B cell (primary cell): Measurements from ENCODE around the gene BICDL2. TPM values are rescaled to one million over a fixed set of nuclear protein-coding genes. Genes with fewer than 3 reads are reported as not detected.

Experiments used
- ATAC-seq: fragments of 200-7000 bp; cut with Tn5 transposase; one replicate; pipeline ENCODE4 v1.10.0; 2021; ENCODE audit warnings: low read depth, mild to moderate bottlenecking, moderate number of reproducible peaks, moderate library complexity
- CTCF ChIA-PET: fragments of 350-600 bp; sonication (Branson Sonifier 250); formaldehyde crosslinking; loops from one replicate; lab custom pipeline; 2021; ENCODE audit warnings: antibody characterized with exemption, inconsistent platforms; lab: Charles Lee
- POLR2A ChIA-PET: fragments of 350-600 bp; sonication (Branson Sonifier 250); formaldehyde crosslinking; loops from one replicate; lab custom pipeline; 2021; ENCODE audit warnings: antibody characterized with exemption; lab: Charles Lee
- DNase-seq: peaks from one replicate; pipeline ENCODE4 v3.0.0; 2013
- H2AFZ ChIP-seq: 2 replicates; pipeline ENCODE4 v1.6.1; 2012; ENCODE audit warnings: mild to moderate bottlenecking, low read depth, low read length; ENCODE audit not compliant: insufficient read depth, poor library complexity, severe bottlenecking
- H3K27ac ChIP-seq, 2 donors: 1 replicate in 1 of 2; 2 replicates in 1 of 2; pipeline ENCODE4 v1.5.1; 2012 to 2013; ENCODE audit warnings: low read length in 2 of 2, mild to moderate bottlenecking in 2 of 2, moderate library complexity in 1 of 2
- H3K27me3 ChIP-seq, 4 experiments: fragments of 200-600 bp in 1 of 4; sonication (generic) in 1 of 4; replicated peaks in 1 of 4; 1 replicate in 2 of 4; 2 replicates in 2 of 4; pipeline versions ENCODE4 v1.6.1 to v1.7.0; 2013 to 2016; ENCODE audit warnings: low read length in 3 of 4, mild to moderate bottlenecking in 2 of 4, mixed read lengths in 1 of 4, moderate library complexity in 1 of 4; ENCODE audit not compliant: insufficient read depth in 4 of 4, control insufficient read depth in 3 of 4; ENCODE audit errors: control extremely low read depth in 1 of 4
- H3K36me3 ChIP-seq, 2 experiments: replicated peaks in 1 of 2; 1 replicate in 1 of 2; 2 replicates in 1 of 2; pipeline versions ENCODE4 v1.6.1 to v1.7.1; 2013; ENCODE audit warnings: low read length in 1 of 2; ENCODE audit not compliant: insufficient read depth in 2 of 2, control insufficient read depth in 1 of 2; ENCODE audit errors: control extremely low read depth in 1 of 2, extremely low read depth in 1 of 2
- H3K4me1 ChIP-seq, 2 donors: fragments of 200-600 bp in 1 of 2; sonication (generic) in 1 of 2; 1 replicate in 1 of 2; 2 replicates in 1 of 2; pipeline versions ENCODE4 v1.5.1 to v1.6.1; 2013 to 2017; ENCODE audit warnings: low read length in 2 of 2; ENCODE audit not compliant: control insufficient read depth in 2 of 2, insufficient read depth in 2 of 2
- H3K4me2 ChIP-seq: replicated peaks from 2 replicates; pipeline ENCODE3; 2012; ENCODE audit warnings: mild to moderate bottlenecking, low read depth, low read length; ENCODE audit not compliant: poor library complexity, severe bottlenecking
- H3K4me3 ChIP-seq, 5 experiments: fragments of 200-600 bp in 1 of 5; sonication (generic) in 1 of 5; 1 replicate in 3 of 5; 2 replicates in 2 of 5; pipeline versions ENCODE4 v1.5.1 to v1.7.0; 2011 to 2016; ENCODE audit warnings: low read length in 4 of 5, mild to moderate bottlenecking in 4 of 5, low read depth in 2 of 5, control low read depth in 1 of 5, moderate library complexity in 1 of 5; ENCODE audit not compliant: insufficient read depth in 1 of 5; ENCODE audit errors: control extremely low read depth in 1 of 5, extremely low read depth in 1 of 5
- H3K79me2 ChIP-seq: fragments of 200-600 bp; sonication (generic); one replicate; pipeline ENCODE4 v1.6.0; 2016; ENCODE audit warnings: low read length; ENCODE audit not compliant: control insufficient read depth, insufficient read depth
- H3K9ac ChIP-seq: fragments of 200-600 bp; sonication (generic); 2 replicates; pipeline ENCODE4 v1.6.1; 2017; ENCODE audit warnings: mild to moderate bottlenecking, low read length, moderate library complexity
- H3K9me3 ChIP-seq, 3 donors: one replicate each; pipeline versions ENCODE4 v1.6.1 to v1.7.1; 2013; ENCODE audit warnings: low read length in 2 of 3; ENCODE audit not compliant: control insufficient read depth in 2 of 3, insufficient read depth in 1 of 3; ENCODE audit errors: control extremely low read depth in 1 of 3
- H4K20me1 ChIP-seq: 2 replicates; pipeline ENCODE4 v1.6.0; 2012; ENCODE audit warnings: mild to moderate bottlenecking, low read length; ENCODE audit not compliant: insufficient read depth, control insufficient read depth, poor library complexity, severe bottlenecking
- H3K27ac Mint-ChIP-seq: one replicate; pipeline ENCODE4 v1.8.0; 2021; ENCODE audit warnings: mixed read lengths
- H3K27me3 Mint-ChIP-seq: one replicate; pipeline ENCODE4 v1.8.0; 2021; ENCODE audit warnings: mixed read lengths
- H3K4me1 Mint-ChIP-seq: one replicate; pipeline ENCODE4 v1.8.0; 2021; ENCODE audit warnings: mixed read lengths
- H3K4me3 Mint-ChIP-seq: one replicate; pipeline ENCODE4 v1.8.0; 2021; ENCODE audit warnings: mixed read lengths
- H3K9me3 Mint-ChIP-seq: one replicate; pipeline ENCODE4 v1.8.0; 2022; ENCODE audit warnings: mixed read lengths; ENCODE audit not compliant: insufficient read depth
- CTCF ChIP-seq: fragments of 200-600 bp; IDR thresholded peaks from one replicate; pipeline ENCODE4 v1.8.0; 2022; ENCODE audit warnings: antibody characterized with exemption, mild to moderate bottlenecking
- EZH2 ChIP-seq: IDR thresholded peaks from 2 replicates; pipeline ENCODE4 v1.6.1; 2012; ENCODE audit warnings: borderline replicate concordance, low read depth, mild to moderate bottlenecking, moderate library complexity, low read length; ENCODE audit not compliant: insufficient read depth, poor library complexity, severe bottlenecking
- WGBS: methylation state at CpG from one replicate; pipeline ENCODE4 v1.1.5; 2013; ENCODE audit warnings: missing lambda C conversion rate; ENCODE audit not compliant: insufficient coverage; 5-methylcytosine and 5-hydroxymethylcytosine counted together
- intact Hi-C: fragments of 100-400 bp; cut with micrococcal nuclease; formaldehyde crosslinking; loops from one replicate; pipeline ENCODE4 v1.10.0; 2022
- polyA plus RNA-seq: library from polyadenylated mRNA; depleted of rRNA; stranded (reverse); fragments of >200 nt; gene quantifications from 2 replicates; pipeline ENCODE4 v1.2.3, GENCODE V29; 2012
- total RNA-seq, 2 donors: library from RNA; stranded (reverse); fragments of 120-200 nt in 1 of 2; gene quantifications; 1 replicate in 1 of 2; 2 replicates in 1 of 2; pipeline versions ENCODE4 v1.2.3 to v1.2.4, GENCODE V29; 2013 to 2022

Gene BICDL2
- total and polyA plus RNA-seq, 2 donors (not counting 1 experiment from before 2014, with no cell fraction given): 0.20 TPM; not detected in 1

GRCh38 chr16:3020604-3021448, 15.9 kb downstream of the BICDL2 start:
- H3K27ac ChIP-seq: no peak overlapping the region
- TF ChIP-seq CTCF (no peak), EZH2 (no peak)
- Mint-ChIP-seq H3K4me1 (peaks cover 44% of the 10 kb centered on the region), H3K9me3 (no peaks in the 10 kb centered on the region), H3K27ac (peak overlapping the region; percentile 88), H3K27me3 (peaks cover 9% of the 10 kb centered on the region), H3K4me3 (peak overlapping the region; percentile 90)
- H3K4me2 ChIP-seq: peak overlapping the region; percentile 82
- H3K4me1 ChIP-seq: peaks cover 37 to 54% of the 10 kb centered on the region in 2 donors
- peak overlapping the region; percentile 70 for H3K9ac ChIP-seq
- peaks cover 11% of the 10 kb centered on the region for H4K20me1 ChIP-seq
- peaks cover 0 to 3% of the 10 kb centered on the region in 2 experiments for H3K36me3 ChIP-seq
- peak overlapping the region; percentile 58 for H2AFZ ChIP-seq
- ChIA-PET POLR2A (interaction anchor here (0.6 to 1.4 kb wide), 4 partner anchors 15 to 138 kb away, joined by 4 to 5 read pairs (median 4); no protein-coding TSS in a partner anchor), CTCF (interaction anchor here (1.5 to 6.9 kb wide), 5 partner anchors 8 to 109 kb away, joined by 5 to 61 read pairs (median 18); no protein-coding TSS in a partner anchor)
- peak overlapping the region; percentile 48 to 68 (median 59) for H3K4me3 ChIP-seq
- DNase-seq: no peak
- peaks cover 0 to 19% (median 8%) of the 10 kb centered on the region in 4 experiments for H3K27me3 ChIP-seq
- peaks cover 0 to 4% (median 0%) of the 10 kb centered on the region in 3 donors for H3K9me3 ChIP-seq
- intact Hi-C loops: loop anchor here (1.0 to 10.0 kb wide), 9 partner anchors 7 to 1716 kb away; partner anchors contain the start of genes PAQR4, SRRM2, UBE2I and ZNF174
- 2% methylated on average over 50 of the region's 57 CpGs for WGBS
- no peak for ATAC-seq
- peaks cover 8% of the 10 kb centered on the region for H3K79me2 ChIP-seq
